Natural killer cell (primary cell): ENCODE measurements around the gene CCDC88B. TPM values are rescaled to one million over a fixed set of nuclear protein-coding genes. Genes with fewer than 3 reads are reported as not detected.

Experiments
- ATAC-seq, 3 donors: fragments of 150-1000 bp in 2 of 3; fragments of 200-7000 bp in 1 of 3; cut with Tn5 transposase; 1 replicate in 1 of 3; 2 replicates in 2 of 3; pipeline ENCODE4 v1.10.0; 2021; ENCODE audit warnings: mild to moderate bottlenecking in 2 of 3, moderate library complexity in 2 of 3
- DNase-seq, 2 donors: peaks; one replicate each; pipeline versions ENCODE4 v3.0.0 to v3.0.0-alpha.2; 2013 to 2021; ENCODE audit warnings: mixed read lengths in 1 of 2
- H3K27ac ChIP-seq: one replicate; pipeline ENCODE4 v1.5.1; 2013; ENCODE audit warnings: mild to moderate bottlenecking, low read length
- H3K27me3 ChIP-seq: one replicate; pipeline ENCODE4 v1.6.1; 2013; ENCODE audit warnings: low read length; ENCODE audit not compliant: control insufficient read depth, insufficient read depth
- H3K36me3 ChIP-seq: one replicate; pipeline ENCODE4 v1.6.1; 2013; ENCODE audit warnings: low read length; ENCODE audit not compliant: control insufficient read depth, insufficient read depth
- H3K4me1 ChIP-seq: one replicate; pipeline ENCODE4 v1.6.1; 2013; ENCODE audit warnings: low read length; ENCODE audit not compliant: control insufficient read depth, insufficient read depth
- H3K4me3 ChIP-seq: one replicate; pipeline ENCODE4 v1.5.1; 2013; ENCODE audit warnings: low read length
- H3K9me3 ChIP-seq: one replicate; pipeline ENCODE4 v1.6.1; 2013; ENCODE audit warnings: low read length; ENCODE audit not compliant: control insufficient read depth, insufficient read depth
- H3K27ac Mint-ChIP-seq, 2 donors: one replicate each; pipeline ENCODE4 v1.8.0; 2022; ENCODE audit warnings: mild to moderate bottlenecking in 2 of 2, mixed read lengths in 2 of 2, moderate library complexity in 1 of 2
- H3K27me3 Mint-ChIP-seq, 2 donors: one replicate each; pipeline ENCODE4 v1.8.0; 2022; ENCODE audit warnings: low read depth in 2 of 2, mixed read lengths in 2 of 2
- H3K36me3 Mint-ChIP-seq: one replicate; pipeline ENCODE4 v1.8.0; 2022; ENCODE audit warnings: mixed read lengths
- H3K4me1 Mint-ChIP-seq, 2 donors: one replicate each; pipeline ENCODE4 v1.8.0; 2022; ENCODE audit warnings: mixed read lengths in 2 of 2
- H3K4me3 Mint-ChIP-seq: one replicate; pipeline ENCODE4 v1.8.0; 2022; ENCODE audit warnings: mild to moderate bottlenecking, moderate library complexity, mixed read lengths
- H3K9me3 Mint-ChIP-seq, 2 donors: one replicate each; pipeline ENCODE4 v1.8.0; 2022; ENCODE audit warnings: mixed read lengths in 2 of 2
- CTCF ChIP-seq: fragments of 200-600 bp; IDR thresholded peaks from one replicate; pipeline ENCODE4 v1.8.0; 2022; ENCODE audit warnings: antibody characterized with exemption
- WGBS: methylation state at CpG from one replicate; pipeline ENCODE4 v1.1.7; 2013; ENCODE audit warnings: missing lambda C conversion rate; ENCODE audit not compliant: insufficient coverage; 5-methylcytosine and 5-hydroxymethylcytosine counted together
- intact Hi-C: fragments of 100-400 bp; cut with micrococcal nuclease; formaldehyde crosslinking; loops from one replicate; pipeline ENCODE4 v1.14.2; 2022
- total RNA-seq, 4 donors: library from RNA; stranded (reverse); fragments of 120-200 nt in 1 of 4; gene quantifications; one replicate each; pipeline versions ENCODE4 v1.2.3 to v1.2.4, GENCODE V29; 2013 to 2022

Gene CCDC88B
- total RNA-seq, 3 donors from 2014 or later (not counting 1 experiment from before 2014, with no cell fraction given): 262 to 276 (median 272) TPM

GRCh38 chr11:64371201-64371600 is 31.2 kb downstream of the CCDC88B start:
- ATAC-seq (no peak), DNase-seq (no peak)
- Mint-ChIP-seq H3K27me3 (no peaks in the 10 kb centered on the region), H3K9me3 (no peaks in the 10 kb centered on the region), H3K4me3 (no peak overlapping the region), H3K27ac (no peak overlapping the region), H3K4me1 (peaks cover 0 to 5% of the 10 kb centered on the region in 2 donors), H3K36me3 (peaks cover 7% of the 10 kb centered on the region)
- Histone ChIP-seq H3K27ac (no peak overlapping the region), H3K4me1 (no peaks in the 10 kb centered on the region), H3K9me3 (no peaks in the 10 kb centered on the region), H3K4me3 (no peak overlapping the region), H3K36me3 (peaks cover 26% of the 10 kb centered on the region), H3K27me3 (no peaks in the 10 kb centered on the region)
- WGBS: 88% methylated on average over 18 of the region's 22 CpGs
- intact Hi-C loops: no loop called here
- no peak for TF ChIP-seq CTCF

- H3K27me3 ChIP-seq: no peaks in the 10 kb centered on the region
- DNase-seq: no peak
- no peaks in the 10 kb centered on the region for H3K4me1 Mint-ChIP-seq
- H3K27ac ChIP-seq: no peak overlapping the region
- WGBS: 95% methylated on average over 6 of the region's 6 CpGs
- H3K4me3 Mint-ChIP-seq: no peak overlapping the region
- H3K4me3 ChIP-seq: no peak overlapping the region
- no peak for ATAC-seq
- no peaks in the 10 kb centered on the region for H3K27me3 Mint-ChIP-seq
- TF ChIP-seq CTCF: no peak
- no peak overlapping the region for H3K27ac Mint-ChIP-seq
- no peaks in the 10 kb centered on the region for H3K4me1 ChIP-seq
- H3K36me3 Mint-ChIP-seq: no peaks in the 10 kb centered on the region
- H3K9me3 Mint-ChIP-seq: no peaks in the 10 kb centered on the region
- peaks cover 19% of the 10 kb centered on the region for H3K36me3 ChIP-seq
- intact Hi-C loops: no loop called here
- no peaks in the 10 kb centered on the region for H3K9me3 ChIP-seq
These were observed 32.0 kb downstream of the CCDC88B start for GRCh38 chr11:64372021-64372420.

- no peak overlapping the region for H3K4me3 ChIP-seq
- 79% methylated on average over 18 of the region's 18 CpGs for WGBS
- H3K9me3 ChIP-seq: no peaks in the 10 kb centered on the region
- H3K27me3 ChIP-seq: no peaks in the 10 kb centered on the region
- TF ChIP-seq CTCF: no peak
- intact Hi-C loops: no loop called here
- Mint-ChIP-seq H3K9me3 (no peaks in the 10 kb centered on the region), H3K27ac (no peak overlapping the region), H3K27me3 (no peaks in the 10 kb centered on the region), H3K4me1 (no peaks in the 10 kb centered on the region), H3K4me3 (no peak overlapping the region), H3K36me3 (no peaks in the 10 kb centered on the region)
- no peak for ATAC-seq
- peaks cover 12% of the 10 kb centered on the region for H3K36me3 ChIP-seq
- no peak for DNase-seq
- H3K4me1 ChIP-seq: no peaks in the 10 kb centered on the region
- H3K27ac ChIP-seq: no peak overlapping the region
These were observed 33.0 kb downstream of the CCDC88B start for GRCh38 chr11:64372802-64373597.

- H3K36me3 Mint-ChIP-seq: no peaks in the 10 kb centered on the region
- H3K36me3 ChIP-seq: peaks cover 8% of the 10 kb centered on the region
- H3K4me3 Mint-ChIP-seq: no peak overlapping the region
- H3K4me1 ChIP-seq: no peaks in the 10 kb centered on the region
- no peaks in the 10 kb centered on the region for H3K9me3 ChIP-seq
- no peaks in the 10 kb centered on the region for H3K4me1 Mint-ChIP-seq
- no peak overlapping the region for H3K4me3 ChIP-seq
- DNase-seq (no peak), ATAC-seq (no peak)
- intact Hi-C loops: no loop called here
- H3K27me3 Mint-ChIP-seq: no peaks in the 10 kb centered on the region
- no peak overlapping the region for H3K27ac Mint-ChIP-seq
- H3K27ac ChIP-seq: no peak overlapping the region
- no peak for TF ChIP-seq CTCF
- WGBS: 36% methylated on average over 4 of the region's 5 CpGs
- no peaks in the 10 kb centered on the region for H3K9me3 Mint-ChIP-seq
- no peaks in the 10 kb centered on the region for H3K27me3 ChIP-seq
These were observed 33.6 kb downstream of the CCDC88B start for GRCh38 chr11:64373598-64373974.
